ENCODE measurements around the gene PRKAR1B. TPM values are rescaled to one million over a fixed set of nuclear protein-coding genes. Genes with fewer than 3 reads are reported as not detected.
A peak's percentile ranks its signal among the peaks of the same experiment; 100 is the strongest.

Gene PRKAR1B
- total RNA-seq, 1 experiment from 2014 or later: 6.9 TPM

DNA sequence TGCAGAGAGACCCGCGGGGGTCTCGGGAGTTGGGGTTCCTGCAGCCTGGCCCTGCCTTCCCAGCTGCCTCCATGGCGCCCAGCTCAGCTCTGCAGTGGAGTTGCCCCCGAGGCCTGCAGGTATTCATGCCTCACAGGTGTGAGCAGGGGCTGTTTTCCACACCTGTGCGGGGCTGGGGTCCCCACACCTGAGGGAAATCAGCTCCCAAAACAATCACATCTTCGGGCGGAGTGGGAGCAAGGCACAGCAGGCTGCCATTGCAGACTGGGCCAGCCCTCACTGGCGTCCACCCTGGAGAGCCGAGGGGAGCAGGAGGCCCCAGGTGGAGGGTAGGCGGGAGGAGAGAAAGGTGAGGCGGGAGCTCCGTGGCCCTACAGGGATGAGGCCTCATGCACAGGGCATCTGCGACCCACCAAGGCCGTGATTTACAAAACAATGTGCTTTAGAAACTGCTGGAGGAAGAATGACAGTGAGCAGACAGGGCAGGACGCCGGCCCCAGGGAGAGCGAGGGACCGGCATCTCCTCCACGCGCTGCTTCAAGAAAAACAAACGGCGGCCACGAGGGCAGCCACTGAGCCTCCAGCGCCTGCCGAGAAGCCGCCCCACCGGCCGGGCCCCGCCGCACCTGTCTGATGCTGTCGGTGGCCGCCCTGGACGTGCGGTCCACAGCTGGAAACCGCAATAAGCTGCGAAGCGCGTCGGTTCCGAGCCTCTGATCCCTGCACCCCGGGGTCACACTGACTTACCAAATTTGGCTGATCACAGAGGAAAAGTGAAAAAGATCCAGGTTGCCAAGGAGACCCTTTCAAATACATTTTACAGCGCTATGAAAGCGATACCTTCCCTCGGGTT is 154.4 kb downstream of the PRKAR1B start:
- no peaks in the 10 kb centered on the region for H3K9me3 ChIP-seq (replicated peaks)
- peaks cover 33% of the 10 kb centered on the region for H3K4me1 ChIP-seq
- peak overlapping the region; percentile 91 for H3K27ac ChIP-seq
- peak overlapping the region; percentile 63 for H3K4me3 ChIP-seq
- peak; percentile 44 to 58 for DNase-seq
- no peaks in the 10 kb centered on the region for H3K27me3 ChIP-seq
- no peaks in the 10 kb centered on the region for H3K36me3 ChIP-seq

DNA sequence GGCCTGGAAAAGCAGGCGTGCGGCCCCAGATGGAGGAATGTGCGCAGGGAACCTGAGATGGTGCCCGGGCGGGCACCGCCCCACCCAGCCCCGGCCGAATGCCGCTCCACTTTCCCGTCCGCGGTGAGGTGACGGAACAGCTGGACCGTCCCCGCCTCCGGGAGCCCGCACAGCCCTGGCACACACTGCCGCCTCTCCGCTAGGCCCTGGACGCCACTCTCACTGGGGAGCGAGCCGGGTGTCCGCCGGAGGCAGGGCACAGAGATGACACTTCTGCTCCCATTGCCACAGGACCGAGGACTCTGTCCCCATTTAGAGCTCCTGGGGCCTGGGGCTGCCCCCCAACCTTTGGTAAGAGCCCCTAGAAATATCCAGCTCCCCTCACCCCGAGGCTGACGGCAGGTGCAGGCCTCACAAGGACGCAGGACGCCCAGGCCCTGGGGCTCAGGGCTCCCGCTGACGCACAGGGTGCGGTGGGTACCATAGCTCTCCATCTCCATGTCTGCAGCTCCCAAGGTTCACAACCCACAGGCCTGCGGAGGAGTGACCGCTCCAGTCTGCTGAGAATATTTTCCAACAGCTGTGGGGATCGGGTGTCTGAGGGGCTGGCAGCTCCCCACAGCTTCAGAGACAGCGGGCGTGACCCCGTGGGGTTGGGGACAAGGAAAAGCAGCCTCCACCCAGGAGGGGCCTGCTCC is 155.2 kb downstream of the PRKAR1B start:
- DNase-seq: peak; percentile 74 to 78
- Histone ChIP-seq H3K4me3 (peak overlapping the region; percentile 63), H3K27ac (peak overlapping the region; percentile 91)

DNA sequence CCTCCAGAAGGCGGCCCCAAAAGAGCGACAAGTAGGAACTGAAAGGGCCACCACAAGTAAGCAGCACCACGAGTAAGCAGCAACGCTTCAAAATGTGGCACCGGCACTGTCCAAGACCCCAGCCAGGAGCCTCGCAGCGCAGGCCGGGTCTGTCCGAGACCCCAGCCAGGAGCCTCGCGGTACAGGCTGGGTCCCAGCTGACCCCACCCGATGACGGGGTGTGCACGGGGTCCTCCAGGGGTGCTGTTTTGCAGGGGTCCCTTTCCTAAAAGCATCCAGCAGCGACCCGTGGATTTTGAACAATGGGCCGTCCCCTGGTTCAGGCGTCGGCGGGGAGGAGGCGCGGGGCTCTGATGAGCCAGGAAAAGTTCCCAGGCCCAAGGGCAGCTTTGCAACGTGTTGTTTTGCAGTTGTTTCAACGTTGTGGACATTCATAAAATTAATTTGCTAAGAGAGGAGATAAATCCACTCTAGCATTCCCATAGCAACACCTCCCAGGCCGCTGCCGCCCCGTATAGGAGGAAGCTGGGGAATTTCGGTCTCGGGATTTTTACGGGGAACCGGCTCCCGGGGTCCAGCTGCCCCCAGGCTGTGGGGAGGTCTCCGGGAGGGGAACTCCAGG is 155.9 kb downstream of the PRKAR1B start:
- H3K27ac ChIP-seq: peak overlapping the region; percentile 91
- DNase-seq: no peak

More for the DNA sequence above, 155.2 kb downstream of the PRKAR1B start:
- Histone ChIP-seq H3K27me3 (no peaks in the 10 kb centered on the region), H3K4me1 (peaks cover 32% of the 10 kb centered on the region), H3K9me3 (replicated peaks) (no peaks in the 10 kb centered on the region), H3K36me3 (no peaks in the 10 kb centered on the region)

GRCh38 chr7:570801-571070 is 156.3 kb downstream of the PRKAR1B start:
- Histone ChIP-seq H3K9me3 (replicated peaks) (no peaks in the 10 kb centered on the region), H3K27me3 (no peaks in the 10 kb centered on the region), H3K4me3 (peak overlapping the region; percentile 63; the same call in 1 of the 2 replicates), H3K27ac (peak overlapping the region; percentile 91), H3K4me1 (peaks cover 32% of the 10 kb centered on the region), H3K36me3 (no peaks in the 10 kb centered on the region)
- DNase-seq: no peak

More for the DNA sequence above, 155.9 kb downstream of the PRKAR1B start:
- no peaks in the 10 kb centered on the region for H3K27me3 ChIP-seq
- peak overlapping the region; percentile 63 for H3K4me3 ChIP-seq
- H3K4me1 ChIP-seq: peaks cover 32% of the 10 kb centered on the region
- no peaks in the 10 kb centered on the region for H3K9me3 ChIP-seq (replicated peaks)
- H3K36me3 ChIP-seq: no peaks in the 10 kb centered on the region

DNA sequence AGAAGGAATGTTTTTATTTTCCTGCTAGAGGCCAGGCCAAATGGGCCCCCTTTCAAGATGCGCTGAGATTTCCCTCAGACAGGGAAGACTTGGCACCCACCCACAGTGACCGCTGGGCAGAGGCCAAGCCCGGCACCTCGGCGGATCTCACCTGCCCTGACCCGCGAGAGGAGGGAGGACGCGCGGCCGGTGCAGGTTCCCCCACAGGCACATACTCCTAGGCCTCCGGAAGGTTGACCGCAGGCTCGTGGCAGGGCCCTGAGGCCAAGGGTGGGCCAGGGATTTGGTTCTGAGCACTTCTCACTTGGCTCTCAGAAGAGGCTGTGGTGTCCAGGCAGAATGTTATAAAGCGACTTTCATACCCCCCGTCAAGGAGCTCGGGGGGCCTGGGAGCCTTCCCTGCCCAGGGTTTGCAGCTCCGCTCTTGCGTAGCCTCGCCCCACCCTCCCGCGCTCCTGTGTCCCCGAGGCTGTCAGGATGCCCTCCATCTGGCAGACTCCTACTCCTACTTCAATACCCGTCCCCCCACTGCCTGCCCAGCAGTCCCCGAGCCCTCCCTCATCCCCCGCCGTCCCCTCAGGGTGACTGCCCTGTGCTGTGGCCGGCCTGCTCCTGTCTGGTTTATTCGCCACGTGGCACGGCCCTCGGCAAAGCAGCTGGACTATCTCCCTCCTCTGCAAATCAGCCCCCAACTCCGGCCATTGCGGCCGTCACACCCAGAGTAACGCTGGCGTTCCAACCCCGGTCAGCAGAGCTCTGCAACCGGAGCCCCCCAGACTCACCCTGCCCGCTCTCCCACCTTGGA is 156.9 kb downstream of the PRKAR1B start:
- no peak overlapping the region for H3K4me3 ChIP-seq
- no peaks in the 10 kb centered on the region for H3K27me3 ChIP-seq
- peak overlapping the region; percentile 94; the same call in 1 of the 2 replicates for H3K27ac ChIP-seq
- no peaks in the 10 kb centered on the region for H3K9me3 ChIP-seq (replicated peaks)
- no peak for DNase-seq
- H3K36me3 ChIP-seq: no peaks in the 10 kb centered on the region
- H3K4me1 ChIP-seq: peaks cover 32% of the 10 kb centered on the region

GRCh38 chr7:569071-569855 is 157.8 kb downstream of the PRKAR1B start:
- no peaks in the 10 kb centered on the region for H3K9me3 ChIP-seq (replicated peaks)
- no peak overlapping the region for H3K4me3 ChIP-seq
- H3K4me1 ChIP-seq: peaks cover 28% of the 10 kb centered on the region
- no peaks in the 10 kb centered on the region for H3K36me3 ChIP-seq
- no peak for DNase-seq
- H3K27me3 ChIP-seq: no peaks in the 10 kb centered on the region
- peak overlapping the region; percentile 94 for H3K27ac ChIP-seq

GRCh38 chr7:568031-568951 is 158.8 kb downstream of the PRKAR1B start:
- peak; percentile 86 to 89 for DNase-seq

GRCh38 chr7:567305-567883 is 159.7 kb downstream of the PRKAR1B start:
- peak overlapping the region; percentile 94 for H3K27ac ChIP-seq
- no peak for DNase-seq
- no peaks in the 10 kb centered on the region for H3K9me3 ChIP-seq (replicated peaks)
- H3K4me3 ChIP-seq: no peak overlapping the region
- peaks cover 26% of the 10 kb centered on the region for H3K4me1 ChIP-seq
- H3K27me3 ChIP-seq: no peaks in the 10 kb centered on the region
- no peaks in the 10 kb centered on the region for H3K36me3 ChIP-seq

More at GRCh38 chr7:568031-568951, 158.8 kb downstream of the PRKAR1B start:
- no peaks in the 10 kb centered on the region for H3K9me3 ChIP-seq (replicated peaks)
- H3K4me3 ChIP-seq: no peak overlapping the region; the same call in 1 of the 2 replicates
- peak overlapping the region; percentile 94 for H3K27ac ChIP-seq
- H3K4me1 ChIP-seq: peaks cover 21% of the 10 kb centered on the region
- H3K27me3 ChIP-seq: no peaks in the 10 kb centered on the region
- no peaks in the 10 kb centered on the region for H3K36me3 ChIP-seq

- Histone ChIP-seq H3K36me3 (no peaks in the 10 kb centered on the region), H3K27me3 (no peaks in the 10 kb centered on the region), H3K27ac (no peak overlapping the region), H3K4me1 (peaks cover 25% of the 10 kb centered on the region), H3K4me3 (no peak overlapping the region), H3K9me3 (replicated peaks) (no peaks in the 10 kb centered on the region)
- DNase-seq: no peak
Measured at GRCh38 chr7:566100-566499, 161.0 kb downstream of the PRKAR1B start.

DNA sequence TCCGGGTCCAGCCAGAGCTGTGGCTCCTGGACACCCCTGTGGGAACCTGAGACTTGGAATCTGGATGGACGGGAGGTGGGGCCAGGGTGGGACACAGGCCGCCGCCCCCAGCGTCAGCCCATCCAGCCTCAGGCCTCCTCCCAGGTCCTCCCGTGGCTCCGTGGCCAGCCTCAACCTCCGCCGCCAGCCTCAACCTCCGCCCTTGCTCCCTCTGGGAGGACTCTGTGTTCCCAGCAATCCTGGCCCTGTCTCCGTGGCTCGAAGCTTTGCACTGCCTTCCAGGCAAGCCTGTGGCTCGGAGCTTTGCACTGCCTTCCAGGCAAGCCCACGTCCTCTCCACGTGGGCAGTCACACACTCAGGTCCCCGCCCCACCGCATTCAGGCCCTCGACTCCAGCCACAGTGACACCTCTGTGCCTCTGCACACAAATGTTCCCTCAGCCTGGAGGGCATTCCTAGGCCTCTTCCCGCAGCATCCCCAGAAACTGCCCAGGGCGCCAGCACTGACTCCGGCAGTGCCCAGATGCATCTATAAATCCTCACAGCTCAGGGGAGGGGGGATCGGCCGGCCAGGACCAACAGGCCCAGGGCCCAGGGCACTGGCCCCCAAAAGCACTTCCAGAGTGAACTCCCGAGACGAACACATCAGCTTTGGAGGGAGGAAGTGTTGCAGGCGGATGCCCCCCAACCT is 162.8 kb downstream of the PRKAR1B start:
- Histone ChIP-seq H3K36me3 (no peaks in the 10 kb centered on the region), H3K27ac (no peak overlapping the region), H3K27me3 (no peaks in the 10 kb centered on the region), H3K4me1 (peaks cover 16% of the 10 kb centered on the region), H3K4me3 (no peak overlapping the region), H3K9me3 (replicated peaks) (no peaks in the 10 kb centered on the region)
- DNase-seq: no peak

- Histone ChIP-seq H3K9me3 (replicated peaks) (no peaks in the 10 kb centered on the region), H3K36me3 (no peaks in the 10 kb centered on the region), H3K4me1 (peaks cover 12% of the 10 kb centered on the region), H3K27me3 (no peaks in the 10 kb centered on the region), H3K4me3 (no peak overlapping the region), H3K27ac (no peak overlapping the region)
- no peak for DNase-seq
Measured at GRCh38 chr7:563629-564170, 163.4 kb downstream of the PRKAR1B start.

Measured in SJCRH30 (cell line).